Measurements from ENCODE around the gene TTC7B. TPM values are rescaled to one million over a fixed set of nuclear protein-coding genes. Genes with fewer than 3 reads are reported as not detected.

Gene TTC7B
- total and polyA plus RNA-seq, 2 donors (not counting 3 experiments of a cell fraction or from before 2014, with no cell fraction given): 46.8 to 76.5 TPM

DNA sequence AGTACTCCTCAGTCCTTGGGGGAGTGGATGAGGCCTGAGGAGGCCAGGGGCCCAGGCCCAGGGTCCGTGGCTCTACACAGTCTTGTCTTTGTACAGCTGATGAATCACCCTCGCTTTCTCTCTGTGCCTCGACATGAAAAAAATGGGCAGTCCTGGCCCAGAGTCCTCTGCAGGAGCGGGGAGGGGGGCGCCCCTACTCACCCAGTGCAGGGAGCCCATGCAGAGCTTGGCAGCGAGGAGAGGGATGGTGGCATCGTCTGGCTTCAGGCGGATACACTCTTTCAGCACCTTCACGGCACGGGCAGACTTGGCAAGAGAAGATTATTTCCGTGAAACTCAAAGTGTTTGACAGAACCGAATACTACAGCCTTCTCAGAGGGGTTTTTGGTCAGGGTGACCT, 159.3 kb downstream of the TTC7B start:
- H3K27me3 ChIP-seq (ENCODE audit: control insufficient read depth in 2 of 2, insufficient read depth in 2 of 2, low read length in 2 of 2): no peaks in the 10 kb centered on the region
- H3K79me2 ChIP-seq (ENCODE audit: control insufficient read depth, insufficient read depth, low read length): no peaks in the 10 kb centered on the region
- H4K20me1 ChIP-seq (replicated peaks; ENCODE audit: control insufficient read depth, extremely low read depth, insufficient read depth, low read length): no peaks in the 10 kb centered on the region
- H3K9me1 ChIP-seq (replicated peaks; ENCODE audit: control insufficient read depth, extremely low read depth, insufficient read depth, low read length): no peaks in the 10 kb centered on the region
- no peak overlapping the region for H3K9ac ChIP-seq (replicated peaks; ENCODE audit: extremely low read depth, insufficient read depth, low read length)
- no TSS peak for BruUV-seq (replicated peaks)
- ChIA-PET CTCF (interaction anchor here (1.5 to 1.8 kb wide), 3 partner anchors 9 to 56 kb away, joined by 3 to 5 read pairs (median 3); no protein-coding TSS in a partner anchor), POLR2A (no interaction called here)
- H3K36me3 ChIP-seq (ENCODE audit: control insufficient read depth in 2 of 2, extremely low read depth in 1 of 2, insufficient read depth in 2 of 2, low read length in 2 of 2): peaks cover 8 to 9% of the 10 kb centered on the region in 2 experiments
- no peak overlapping the region for H3K4me2 ChIP-seq (ENCODE audit: insufficient read depth, low read length)
- H3K4me3 ChIP-seq (replicated peaks in 1 of 3; ENCODE audit: insufficient read depth in 1 of 3, low read depth in 1 of 3, low read length in 3 of 3): no peak overlapping the region
- intact Hi-C loops (cut with micrococcal nuclease) (no loop called here), dilution Hi-C loops (cut with MboI; ENCODE audit: extremely low pct_ligation_motif_present, low sequenced_read_pairs) (no loop called here)
- FAIRE-seq (no peak), DNase-seq (ENCODE audit: low read depth, low spot score) (no peak)
- no peak overlapping the region for H2AFZ ChIP-seq (ENCODE audit: low read depth, low read length)
- H3K9me3 ChIP-seq (replicated peaks; ENCODE audit: control insufficient read depth, insufficient read depth, low read length): no peaks in the 10 kb centered on the region
- H3K27ac ChIP-seq (ENCODE audit: insufficient read depth, low read depth, low read length): no peak overlapping the region
- no peaks in the 10 kb centered on the region for H3K4me1 ChIP-seq (ENCODE audit: control insufficient read depth, extremely low read depth, insufficient read depth, low read length)
- TF ChIP-seq CTCF (IDR thresholded peaks at IDR 0.05; ENCODE audit: extremely low read depth in 1 of 2, insufficient read depth in 1 of 2, low read depth in 1 of 2, low read length in 2 of 2) (no peak), POLR2A (IDR thresholded peaks at IDR 0.05; ENCODE audit: low read depth, low read length) (no peak), JUN (IDR thresholded peaks at IDR 0.05; ENCODE audit: borderline replicate concordance, insufficient read depth, insufficient read length, low read depth) (no peak)

DNA sequence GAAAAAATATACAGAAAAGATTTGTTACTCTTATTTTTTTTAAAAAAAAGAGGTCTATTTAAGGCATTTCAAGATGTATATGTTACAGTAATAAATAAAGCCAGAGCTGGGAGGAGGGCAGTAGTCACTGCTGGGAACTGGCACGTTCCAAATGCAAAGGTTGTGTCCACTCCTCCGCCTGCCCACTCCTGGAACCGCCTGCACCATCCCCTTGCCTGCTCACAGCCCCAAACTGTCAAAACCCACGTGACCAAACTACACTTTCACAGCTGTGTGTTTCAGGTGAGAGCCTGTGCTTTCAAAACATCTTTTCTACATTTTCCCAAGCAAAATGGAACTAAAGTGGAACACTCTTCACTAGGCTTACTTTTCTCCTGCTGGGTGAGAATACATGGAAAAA, 160.4 kb downstream of the TTC7B start:
- no peaks in the 10 kb centered on the region for H3K79me2 ChIP-seq (ENCODE audit: control insufficient read depth, insufficient read depth, low read length)
- no peaks in the 10 kb centered on the region for H3K27me3 ChIP-seq (ENCODE audit: control insufficient read depth in 2 of 2, insufficient read depth in 2 of 2, low read length in 2 of 2)
- H3K9ac ChIP-seq (replicated peaks; ENCODE audit: extremely low read depth, insufficient read depth, low read length): no peak overlapping the region
- no peak overlapping the region for H2AFZ ChIP-seq (ENCODE audit: low read depth, low read length)
- H3K36me3 ChIP-seq (ENCODE audit: control insufficient read depth in 2 of 2, extremely low read depth in 1 of 2, insufficient read depth in 2 of 2, low read length in 2 of 2): peaks cover 8 to 9% of the 10 kb centered on the region in 2 experiments
- CTCF ChIA-PET: no interaction called here
- no TSS peak for BruUV-seq (replicated peaks)
- no peaks in the 10 kb centered on the region for H3K9me1 ChIP-seq (replicated peaks; ENCODE audit: control insufficient read depth, extremely low read depth, insufficient read depth, low read length)
- H4K20me1 ChIP-seq (replicated peaks; ENCODE audit: control insufficient read depth, extremely low read depth, insufficient read depth, low read length): no peaks in the 10 kb centered on the region
- no peak overlapping the region for H3K27ac ChIP-seq (ENCODE audit: insufficient read depth, low read depth, low read length)
- FAIRE-seq: no peak
- no peaks in the 10 kb centered on the region for H3K9me3 ChIP-seq (replicated peaks; ENCODE audit: control insufficient read depth, insufficient read depth, low read length)
- intact Hi-C loops (cut with micrococcal nuclease): no loop called here
- TF ChIP-seq, protein P1, sequence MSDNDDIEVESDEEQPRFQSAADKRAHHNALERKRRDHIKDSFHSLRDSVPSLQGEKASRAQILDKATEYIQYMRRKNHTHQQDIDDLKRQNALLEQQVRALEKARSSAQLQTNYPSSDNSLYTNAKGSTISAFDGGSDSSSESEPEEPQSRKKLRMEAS (IDR thresholded peaks at IDR 0.05; ENCODE audit: insufficient read depth, insufficient read length): no peak
- no peak for TF ChIP-seq MYC (IDR thresholded peaks at IDR 0.05; ENCODE audit: low read depth, low read length)
- TF ChIP-seq EZH2 (IDR thresholded peaks at IDR 0.05; ENCODE audit: borderline replicate concordance, low read depth, low read length, severe bottlenecking): no peak
- TF ChIP-seq CTCF (IDR thresholded peaks at IDR 0.05; ENCODE audit: extremely low read depth in 1 of 2, insufficient read depth in 1 of 2, low read depth in 1 of 2, low read length in 2 of 2): no peak
- no peak for TF ChIP-seq FOS (IDR thresholded peaks at IDR 0.05; ENCODE audit: borderline replicate concordance, insufficient read depth, low read length)
- no peak for TF ChIP-seq POLR2AphosphoS5 (IDR thresholded peaks at IDR 0.05; ENCODE audit: insufficient read depth, low read depth, low read length)
- no peak for TF ChIP-seq JUN (IDR thresholded peaks at IDR 0.05; ENCODE audit: borderline replicate concordance, insufficient read depth, insufficient read length, low read depth)
- TF ChIP-seq GATA2 (IDR thresholded peaks at IDR 0.05; ENCODE audit: insufficient read depth, insufficient read length, low read depth, low read length): no peak
- no peak for TF ChIP-seq POLR2A (IDR thresholded peaks at IDR 0.05; ENCODE audit: low read depth, low read length)
- no peak overlapping the region for H3K4me3 ChIP-seq (replicated peaks in 1 of 3; ENCODE audit: insufficient read depth in 1 of 3, low read depth in 1 of 3, low read length in 3 of 3)
- dilution Hi-C loops (cut with MboI; ENCODE audit: extremely low pct_ligation_motif_present, low sequenced_read_pairs): no loop called here
- H3K4me2 ChIP-seq (ENCODE audit: insufficient read depth, low read length): no peak overlapping the region
- no peak for DNase-seq (ENCODE audit: low read depth, low spot score)
- no peaks in the 10 kb centered on the region for H3K4me1 ChIP-seq (ENCODE audit: control insufficient read depth, extremely low read depth, insufficient read depth, low read length)
- POLR2A ChIA-PET: no interaction called here

Data from endothelial cell of umbilical vein (primary cell).